Measurements from ENCODE around the gene GLE1.

GLE1 gene

GRCh38 chr9:128550770-128551656 lies 46.5 kb downstream of the GLE1 start:
- 25% methylated on average over 8 of the region's 11 CpGs for WGBS
- peak overlapping the region; percentile 90 for H3K27ac ChIP-seq (ENCODE audit: low read length, poor library complexity, severe bottlenecking)
- peak overlapping the region; percentile 59 for H3K4me2 ChIP-seq (ENCODE audit: low read length, poor library complexity, severe bottlenecking)
- H3K79me1 ChIP-seq (replicated peaks; ENCODE audit: low read length, poor library complexity, severe bottlenecking) = peaks cover 5% of the 10 kb centered on the region
- H3K9ac ChIP-seq (ENCODE audit: low read length) = peak overlapping the region; percentile 95
- H3K18ac ChIP-seq (ENCODE audit: low read depth in 1 of 2, low read length in 2 of 2) = peak overlapping the region; percentile 61 to 73
- peak overlapping the region; percentile 36 for H2BK5ac ChIP-seq (ENCODE audit: low read depth, low read length, poor library complexity, severe bottlenecking)
- H2BK12ac ChIP-seq (ENCODE audit: low read length in 2 of 2) = peak overlapping the region; percentile 63 to 71
- no peaks in the 10 kb centered on the region for H3K27me3 ChIP-seq (ENCODE audit: control insufficient read depth in 1 of 2, insufficient read depth in 1 of 2, low read length in 2 of 2)
- no peaks in the 10 kb centered on the region for H3K36me3 ChIP-seq (ENCODE audit: control insufficient read depth in 1 of 2, insufficient read depth in 2 of 2, low read depth in 1 of 2, low read length in 2 of 2)
- no peak overlapping the region for H2AFZ ChIP-seq (ENCODE audit: low read depth, low read length)
- peak overlapping the region in 1 of 2 experiments; percentile 80 for H3K4me3 ChIP-seq (ENCODE audit: insufficient read depth in 1 of 2, low read depth in 1 of 2, low read length in 2 of 2)
- H4K8ac ChIP-seq (ENCODE audit: low read length) = peak overlapping the region; percentile 94
- H2AK5ac ChIP-seq (ENCODE audit: low read length, severe bottlenecking) = peak overlapping the region; percentile 47
- peak overlapping the region; percentile 79 for H2BK15ac ChIP-seq (ENCODE audit: low read depth, poor library complexity, severe bottlenecking)
- peak; percentile 68 for DNase-seq
- H3K4ac ChIP-seq (ENCODE audit: low read depth in 1 of 2, low read length in 2 of 2) = peak overlapping the region in 1 of 2 experiments; percentile 45
- peak overlapping the region; percentile 89 for H4K91ac ChIP-seq (ENCODE audit: low read length)
- H2BK120ac ChIP-seq (ENCODE audit: low read depth, low read length) = peak overlapping the region; percentile 76
- H3K14ac ChIP-seq (ENCODE audit: low read length in 2 of 2) = no peak overlapping the region
- no peak overlapping the region for H3K23ac ChIP-seq (ENCODE audit: low read length in 2 of 2)
- H3K9me3 ChIP-seq (ENCODE audit: control insufficient read depth, low read length) = no peaks in the 10 kb centered on the region
- H3K4me1 ChIP-seq (ENCODE audit: control insufficient read depth, insufficient read depth, low read depth, low read length) = peaks cover 9% of the 10 kb centered on the region

- H2BK120ac ChIP-seq (ENCODE audit: low read depth, low read length) = peak overlapping the region; percentile 54
- H3K9ac ChIP-seq (ENCODE audit: low read length) = peak overlapping the region; percentile 95
- no peak for DNase-seq
- peaks cover 5% of the 10 kb centered on the region for H3K79me1 ChIP-seq (replicated peaks; ENCODE audit: low read length, poor library complexity, severe bottlenecking)
- peak overlapping the region; percentile 80 to 97 for H3K4me3 ChIP-seq (ENCODE audit: insufficient read depth in 1 of 2, low read depth in 1 of 2, low read length in 2 of 2)
- peak overlapping the region; percentile 97 for H3K4me2 ChIP-seq (ENCODE audit: low read length, poor library complexity, severe bottlenecking)
- H3K4me1 ChIP-seq (ENCODE audit: control insufficient read depth, insufficient read depth, low read depth, low read length) = peaks cover 9% of the 10 kb centered on the region
- no peak overlapping the region for H2BK12ac ChIP-seq (ENCODE audit: low read length in 2 of 2)
- H2AK5ac ChIP-seq (ENCODE audit: low read length, severe bottlenecking) = peak overlapping the region; percentile 16
- H3K18ac ChIP-seq (ENCODE audit: low read depth in 1 of 2, low read length in 2 of 2) = peak overlapping the region; percentile 69 to 86
- no peaks in the 10 kb centered on the region for H3K9me3 ChIP-seq (ENCODE audit: control insufficient read depth, low read length)
- H2AFZ ChIP-seq (ENCODE audit: low read depth, low read length) = no peak overlapping the region
- H3K23ac ChIP-seq (ENCODE audit: low read length in 2 of 2) = no peak overlapping the region
- peak overlapping the region; percentile 87 for H4K8ac ChIP-seq (ENCODE audit: low read length)
- H3K27ac ChIP-seq (ENCODE audit: low read length, poor library complexity, severe bottlenecking) = peak overlapping the region; percentile 90
- no peak overlapping the region for H2BK15ac ChIP-seq (ENCODE audit: low read depth, poor library complexity, severe bottlenecking)
- no peak overlapping the region for H3K14ac ChIP-seq (ENCODE audit: low read length in 2 of 2)
- WGBS = 4% methylated on average over 21 of the region's 22 CpGs
- peak overlapping the region; percentile 82 for H4K91ac ChIP-seq (ENCODE audit: low read length)
- peaks cover 0 to 3% of the 10 kb centered on the region in 2 experiments for H3K36me3 ChIP-seq (ENCODE audit: control insufficient read depth in 1 of 2, insufficient read depth in 2 of 2, low read depth in 1 of 2, low read length in 2 of 2)
- peak overlapping the region in 1 of 2 experiments; percentile 54 for H3K4ac ChIP-seq (ENCODE audit: low read depth in 1 of 2, low read length in 2 of 2)
- H2BK5ac ChIP-seq (ENCODE audit: low read depth, low read length, poor library complexity, severe bottlenecking) = no peak overlapping the region
- no peaks in the 10 kb centered on the region for H3K27me3 ChIP-seq (ENCODE audit: control insufficient read depth in 1 of 2, insufficient read depth in 1 of 2, low read length in 2 of 2)
Measured at GRCh38 chr9:128551657-128552152, 47.2 kb downstream of the GLE1 start.

DNA sequence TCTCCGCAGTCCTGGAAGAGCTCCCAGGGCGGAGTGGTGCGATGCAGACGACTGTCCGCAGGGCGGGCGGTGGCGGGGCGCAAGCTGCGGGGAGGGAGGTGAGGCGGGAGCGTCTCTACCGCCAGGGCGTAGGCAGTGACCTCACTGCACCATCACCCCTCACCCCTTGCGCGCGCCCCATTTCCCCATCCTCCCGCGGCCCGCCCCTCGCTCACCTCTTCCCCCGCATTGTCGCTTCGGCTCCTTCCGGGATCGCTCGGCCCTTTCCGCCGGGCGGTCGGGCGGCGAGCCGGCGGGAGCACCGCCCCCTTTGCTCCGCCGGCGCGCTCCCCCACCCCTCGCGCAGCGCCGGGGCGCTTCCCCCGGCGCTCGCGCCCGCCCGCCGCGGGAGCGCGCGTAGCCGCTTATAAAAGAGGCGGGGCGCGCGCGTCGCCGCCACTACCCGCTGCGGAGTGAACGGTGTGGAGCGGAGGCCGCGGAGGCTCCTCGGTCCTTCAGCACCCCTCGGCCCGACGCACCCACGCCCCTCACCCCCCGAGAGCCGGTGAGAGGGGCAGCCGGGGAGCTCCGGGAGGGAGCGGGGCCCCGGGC lies 47.7 kb downstream of the GLE1 start, which contains the start of gene SPTAN1:
Gene SPTAN1 (plus strand): TSS at position 435 of the 591 bp plus-strand sequence. CDS start 14,154 bp downstream, outside the sequence.
- H2BK12ac ChIP-seq (ENCODE audit: low read length in 2 of 2) = peak within 1 kb of the TSS; percentile 63 to 89
- H3K27ac ChIP-seq (ENCODE audit: low read length, poor library complexity, severe bottlenecking) = peak within 1 kb of the TSS; percentile 90
- peak within 1 kb of the TSS; percentile 44 for H2AFZ ChIP-seq (ENCODE audit: low read depth, low read length)
- peak within 1 kb of the TSS; percentile 85 to 94 for H3K4ac ChIP-seq (ENCODE audit: low read depth in 1 of 2, low read length in 2 of 2)
- H2BK15ac ChIP-seq (ENCODE audit: low read depth, poor library complexity, severe bottlenecking) = peak within 1 kb of the TSS; percentile 67
- H3K79me1 ChIP-seq (replicated peaks; ENCODE audit: low read length, poor library complexity, severe bottlenecking) = peaks cover 5% of the 10 kb centered on the region
- H3K4me2 ChIP-seq (ENCODE audit: low read length, poor library complexity, severe bottlenecking) = peak within 1 kb of the TSS; percentile 97
- H3K27me3 ChIP-seq (ENCODE audit: control insufficient read depth in 1 of 2, insufficient read depth in 1 of 2, low read length in 2 of 2) = no peaks in the 10 kb centered on the region
- peak; percentile 93 for DNase-seq
- peak within 1 kb of the TSS; percentile 94 for H4K91ac ChIP-seq (ENCODE audit: low read length)
- peak within 1 kb of the TSS; percentile 95 for H2BK120ac ChIP-seq (ENCODE audit: low read depth, low read length)
- H3K18ac ChIP-seq (ENCODE audit: low read depth in 1 of 2, low read length in 2 of 2) = peak within 1 kb of the TSS; percentile 69 to 86
- H3K14ac ChIP-seq (ENCODE audit: low read length in 2 of 2) = peak within 1 kb of the TSS in 1 of 2 experiments; percentile 95
- peaks cover 9% of the 10 kb centered on the region for H3K4me1 ChIP-seq (ENCODE audit: control insufficient read depth, insufficient read depth, low read depth, low read length)
- peak within 1 kb of the TSS; percentile 87 for H4K8ac ChIP-seq (ENCODE audit: low read length)
- peak within 1 kb of the TSS in 1 of 2 experiments; percentile 99 for H3K23ac ChIP-seq (ENCODE audit: low read length in 2 of 2)
- peak within 1 kb of the TSS; percentile 89 for H2BK5ac ChIP-seq (ENCODE audit: low read depth, low read length, poor library complexity, severe bottlenecking)
- peaks cover 0 to 6% of the 10 kb centered on the region in 2 experiments for H3K36me3 ChIP-seq (ENCODE audit: control insufficient read depth in 1 of 2, insufficient read depth in 2 of 2, low read depth in 1 of 2, low read length in 2 of 2)
- 1% methylated on average over 24 of the region's 81 CpGs for WGBS
- peak within 1 kb of the TSS; percentile 100 for H3K9ac ChIP-seq (ENCODE audit: low read length)
- H3K4me3 ChIP-seq (ENCODE audit: insufficient read depth in 1 of 2, low read depth in 1 of 2, low read length in 2 of 2) = peak within 1 kb of the TSS; percentile 97
- H3K9me3 ChIP-seq (ENCODE audit: control insufficient read depth, low read length) = no peaks in the 10 kb centered on the region
- peak within 1 kb of the TSS; percentile 16 for H2AK5ac ChIP-seq (ENCODE audit: low read length, severe bottlenecking)

Data from mesenchymal stem cell (in vitro differentiated cells and primary cell).